T-helper 17 cell (primary cell): ENCODE results near the gene RAB25. TPM values are rescaled to one million over a fixed set of nuclear protein-coding genes. Genes with fewer than 3 reads are reported as not detected.
"Not testable (repeated sequence)": the region's sequence is repeated elsewhere in the genome, so short reads cannot be mapped to it uniquely, and the experiment has no call there.

Experiments used
- ATAC-seq: fragments of 150-1000 bp; cut with Tn5 transposase; 2 replicates; pipeline ENCODE4 v1.10.0; 2021; ENCODE audit warnings: mild to moderate bottlenecking, moderate library complexity
- DNase-seq, 3 donors: peaks; one replicate each; pipeline versions ENCODE4 v3.0.0 to v3.0.0-alpha.2; 2020 to 2021
- H3K9me3 ChIP-seq: one replicate; pipeline ENCODE4 v1.7.0; 2013; ENCODE audit warnings: low read length, mild to moderate bottlenecking; ENCODE audit not compliant: control insufficient read depth, poor library complexity, severe bottlenecking
- H3K27ac Mint-ChIP-seq: one replicate; pipeline ENCODE4 v1.8.0; 2022; ENCODE audit warnings: mild to moderate bottlenecking, moderate library complexity, mixed read lengths
- H3K27me3 Mint-ChIP-seq: one replicate; pipeline ENCODE4 v1.8.0; 2022; ENCODE audit warnings: mixed read lengths
- H3K36me3 Mint-ChIP-seq: one replicate; pipeline ENCODE4 v1.8.0; 2022; ENCODE audit warnings: low read depth, mixed read lengths
- H3K4me1 Mint-ChIP-seq: one replicate; pipeline ENCODE4 v1.8.0; 2022; ENCODE audit warnings: mild to moderate bottlenecking, mixed read lengths
- H3K4me3 Mint-ChIP-seq: one replicate; pipeline ENCODE4 v1.8.0; 2022; ENCODE audit warnings: mild to moderate bottlenecking, moderate library complexity, mixed read lengths
- total RNA-seq, 4 donors: library from RNA in 2 of 4; stranded (reverse) in 2 of 4; gene quantifications; one replicate each; pipeline ENCODE4 v1.2.3 and lab custom pipeline; 2022 to 2026

RAB25 gene
- total RNA-seq, 2 donors from 2014 or later: 1.4 to 1.8 TPM

GRCh38 chr1:156064615-156065014 is 3.7 kb downstream of the RAB25 start:
- DNase-seq (no peak), ATAC-seq (no peak)
- Mint-ChIP-seq H3K4me1 (peaks cover 10% of the 10 kb centered on the region), H3K27me3 (no peaks in the 10 kb centered on the region), H3K4me3 (no peak overlapping the region), H3K27ac (no peak overlapping the region), H3K36me3 (no peaks in the 10 kb centered on the region)
- no peaks in the 10 kb centered on the region for H3K9me3 ChIP-seq

GRCh38 chr1:156065212-156065611 is 4.3 kb downstream of the RAB25 start:
- Mint-ChIP-seq H3K27me3 (no peaks in the 10 kb centered on the region), H3K4me3 (no peak overlapping the region), H3K4me1 (peaks cover 10% of the 10 kb centered on the region), H3K36me3 (no peaks in the 10 kb centered on the region), H3K27ac (no peak overlapping the region)
- ATAC-seq (no peak), DNase-seq (no peak)
- H3K9me3 ChIP-seq: no peaks in the 10 kb centered on the region

GRCh38 chr1:156065871-156066270 is 4.9 kb downstream of the RAB25 start:
- no peak for ATAC-seq

GRCh38 chr1:156067262-156067661 is 6.3 kb downstream of the RAB25 start:
- DNase-seq (no peak), ATAC-seq (no peak)
- Mint-ChIP-seq H3K4me1 (peaks cover 12% of the 10 kb centered on the region), H3K36me3 (no peaks in the 10 kb centered on the region), H3K27ac (no peak overlapping the region), H3K4me3 (no peak overlapping the region), H3K27me3 (no peaks in the 10 kb centered on the region)
- H3K9me3 ChIP-seq: no peaks in the 10 kb centered on the region

More at GRCh38 chr1:156065871-156066270, 4.9 kb downstream of the RAB25 start:
- H3K9me3 ChIP-seq: no peaks in the 10 kb centered on the region
- H3K27ac Mint-ChIP-seq: no peak overlapping the region
- peaks cover 10% of the 10 kb centered on the region for H3K4me1 Mint-ChIP-seq
- no peaks in the 10 kb centered on the region for H3K36me3 Mint-ChIP-seq
- no peak for DNase-seq
- no peak overlapping the region for H3K4me3 Mint-ChIP-seq
- no peaks in the 10 kb centered on the region for H3K27me3 Mint-ChIP-seq

GRCh38 chr1:156069490-156070455 is 8.8 kb downstream of the RAB25 start:
- DNase-seq (no peak), ATAC-seq (no peak)
- Mint-ChIP-seq H3K4me1 (peaks cover 14% of the 10 kb centered on the region), H3K27ac (no peak overlapping the region), H3K4me3 (no peak overlapping the region), H3K27me3 (peaks cover 4% of the 10 kb centered on the region), H3K36me3 (no peaks in the 10 kb centered on the region)
- no peaks in the 10 kb centered on the region for H3K9me3 ChIP-seq

- H3K9me3 ChIP-seq: no peaks in the 10 kb centered on the region
- ATAC-seq (no peak), DNase-seq (no peak)
- Mint-ChIP-seq H3K36me3 (no peaks in the 10 kb centered on the region), H3K4me1 (peaks cover 13% of the 10 kb centered on the region), H3K4me3 (no peak overlapping the region), H3K27ac (no peak overlapping the region), H3K27me3 (peaks cover 11% of the 10 kb centered on the region)
Observed at GRCh38 chr1:156070548-156070947, 9.6 kb downstream of the RAB25 start.

- H3K4me1 Mint-ChIP-seq: peaks cover 12% of the 10 kb centered on the region
- not testable (repeated sequence) for H3K27ac Mint-ChIP-seq
Observed at GRCh38 chr1:156071332-156071816, 10.4 kb downstream of the RAB25 start.

GRCh38 chr1:156072251-156072650 is 11.3 kb downstream of the RAB25 start:
- no peaks in the 10 kb centered on the region for H3K9me3 ChIP-seq
- H3K27ac Mint-ChIP-seq: no peak overlapping the region
- DNase-seq (no peak), ATAC-seq (no peak)
- no peaks in the 10 kb centered on the region for H3K36me3 Mint-ChIP-seq
- H3K27me3 Mint-ChIP-seq: peaks cover 16% of the 10 kb centered on the region
- no peak overlapping the region for H3K4me3 Mint-ChIP-seq
- peaks cover 9% of the 10 kb centered on the region for H3K4me1 Mint-ChIP-seq

More at GRCh38 chr1:156071332-156071816, 10.4 kb downstream of the RAB25 start:
- not testable (repeated sequence) for ATAC-seq, H3K36me3 Mint-ChIP-seq, DNase-seq, H3K9me3 ChIP-seq, H3K4me3 Mint-ChIP-seq
- peaks cover 14% of the 10 kb centered on the region for H3K27me3 Mint-ChIP-seq

- no peak for ATAC-seq
- H3K4me1 Mint-ChIP-seq: peaks cover 8% of the 10 kb centered on the region
- DNase-seq: no peak
- H3K4me3 Mint-ChIP-seq: no peak overlapping the region
- peaks cover 4% of the 10 kb centered on the region for H3K36me3 Mint-ChIP-seq
- no peaks in the 10 kb centered on the region for H3K9me3 ChIP-seq
- H3K27me3 Mint-ChIP-seq: peaks cover 25% of the 10 kb centered on the region
- H3K27ac Mint-ChIP-seq: no peak overlapping the region
Observed at GRCh38 chr1:156073110-156073687, 12.2 kb downstream of the RAB25 start.

GRCh38 chr1:156073740-156074139 is 12.8 kb downstream of the RAB25 start:
- no peak for DNase-seq
- Mint-ChIP-seq H3K36me3 (peaks cover 4% of the 10 kb centered on the region), H3K4me3 (no peak overlapping the region)

GRCh38 chr1:156074661-156075060 is 13.7 kb downstream of the RAB25 start:
- no peaks in the 10 kb centered on the region for H3K9me3 ChIP-seq
- H3K27ac Mint-ChIP-seq: no peak overlapping the region
- DNase-seq: no peak
- ATAC-seq: no peak
- peaks cover 26% of the 10 kb centered on the region for H3K27me3 Mint-ChIP-seq
- no peak overlapping the region for H3K4me3 Mint-ChIP-seq
- peaks cover 13% of the 10 kb centered on the region for H3K4me1 Mint-ChIP-seq
- peaks cover 4% of the 10 kb centered on the region for H3K36me3 Mint-ChIP-seq

More at GRCh38 chr1:156073740-156074139, 12.8 kb downstream of the RAB25 start:
- ATAC-seq: no peak
- peaks cover 12% of the 10 kb centered on the region for H3K4me1 Mint-ChIP-seq
- H3K27me3 Mint-ChIP-seq: peaks cover 26% of the 10 kb centered on the region
- no peak overlapping the region for H3K27ac Mint-ChIP-seq
- H3K9me3 ChIP-seq: no peaks in the 10 kb centered on the region

GRCh38 chr1:156075162-156075561 is 14.2 kb downstream of the RAB25 start:
- no peak overlapping the region for H3K27ac Mint-ChIP-seq
- DNase-seq (no peak), ATAC-seq (no peak)
- H3K27me3 Mint-ChIP-seq: peaks cover 26% of the 10 kb centered on the region
- no peak overlapping the region for H3K4me3 Mint-ChIP-seq
- H3K36me3 Mint-ChIP-seq: peaks cover 4% of the 10 kb centered on the region
- H3K4me1 Mint-ChIP-seq: peaks cover 13% of the 10 kb centered on the region
- no peaks in the 10 kb centered on the region for H3K9me3 ChIP-seq

GRCh38 chr1:156075775-156076204 is 14.8 kb downstream of the RAB25 start:
- H3K9me3 ChIP-seq: no peaks in the 10 kb centered on the region
- Mint-ChIP-seq H3K36me3 (peaks cover 4% of the 10 kb centered on the region), H3K27ac (no peak overlapping the region), H3K27me3 (peaks cover 26% of the 10 kb centered on the region), H3K4me3 (no peak overlapping the region), H3K4me1 (peaks cover 13% of the 10 kb centered on the region)
- DNase-seq: no peak
- ATAC-seq: no peak
